Measurements from ENCODE around the gene STN1. TPM values are rescaled to one million over a fixed set of nuclear protein-coding genes. Genes with fewer than 3 reads are reported as not detected.

Gene STN1
- total RNA-seq, 1 experiment from 2014 or later = 14.3 TPM

- Histone ChIP-seq H3K4me3 (ENCODE audit: low read depth, low read length, poor library complexity, severe bottlenecking) (no peak overlapping the region), H3K36me3 (ENCODE audit: insufficient read depth, low read length, poor library complexity, severe bottlenecking) (no peaks in the 10 kb centered on the region), H3K27me3 (replicated peaks; ENCODE audit: insufficient read depth, low read depth, low read length, poor library complexity) (no peaks in the 10 kb centered on the region), H3K27ac (ENCODE audit: low read depth, low read length, poor library complexity, severe bottlenecking) (no peak overlapping the region), H3K4me1 (ENCODE audit: insufficient read depth, low read length, poor library complexity, severe bottlenecking) (no peaks in the 10 kb centered on the region), H3K9me3 (ENCODE audit: low read depth, low read length, poor library complexity, severe bottlenecking) (no peaks in the 10 kb centered on the region)
- ChIA-PET POLR2A (ENCODE audit: low non-redundant PET) (no interaction called here), CTCF (no interaction called here)
- no peak for TF ChIP-seq EZH2 (IDR thresholded peaks at IDR 0.05; ENCODE audit: borderline replicate concordance, low read depth, low read length, poor library complexity, severe bottlenecking)
- no peak for TF ChIP-seq CTCF (conservative IDR thresholded peaks at IDR 0.05; ENCODE audit: low read depth, low read length)
- DNase-seq (ENCODE audit: low spot score) = no peak
- BruUV-seq (replicated peaks) = no TSS peak
- intact Hi-C loops (cut with micrococcal nuclease; ENCODE audit: unreplicated experiment) = no loop called here
These were observed 11.5 kb upstream of the STN1 start for GRCh38 chr10:103929381-103929921.

- TF ChIP-seq EZH2 (IDR thresholded peaks at IDR 0.05; ENCODE audit: borderline replicate concordance, low read depth, low read length, poor library complexity, severe bottlenecking) (no peak), CTCF (conservative IDR thresholded peaks at IDR 0.05; ENCODE audit: low read depth, low read length) (no peak)
- ChIA-PET CTCF (no interaction called here), POLR2A (ENCODE audit: low non-redundant PET) (no interaction called here)
- Histone ChIP-seq H3K4me3 (ENCODE audit: low read depth, low read length, poor library complexity, severe bottlenecking) (no peak overlapping the region), H3K4me1 (ENCODE audit: insufficient read depth, low read length, poor library complexity, severe bottlenecking) (no peaks in the 10 kb centered on the region), H3K9me3 (ENCODE audit: low read depth, low read length, poor library complexity, severe bottlenecking) (no peaks in the 10 kb centered on the region), H3K36me3 (ENCODE audit: insufficient read depth, low read length, poor library complexity, severe bottlenecking) (no peaks in the 10 kb centered on the region), H3K27me3 (replicated peaks; ENCODE audit: insufficient read depth, low read depth, low read length, poor library complexity) (no peaks in the 10 kb centered on the region), H3K27ac (ENCODE audit: low read depth, low read length, poor library complexity, severe bottlenecking) (no peak overlapping the region)
- intact Hi-C loops (cut with micrococcal nuclease; ENCODE audit: unreplicated experiment) = no loop called here
- no peak for DNase-seq (ENCODE audit: low spot score)
- no TSS peak for BruUV-seq (replicated peaks)
These were observed 10.8 kb upstream of the STN1 start for GRCh38 chr10:103928784-103929183.

- no peak overlapping the region for H3K27ac ChIP-seq (ENCODE audit: low read depth, low read length, poor library complexity, severe bottlenecking)
- no peaks in the 10 kb centered on the region for H3K27me3 ChIP-seq (replicated peaks; ENCODE audit: insufficient read depth, low read depth, low read length, poor library complexity)
- H3K4me3 ChIP-seq (ENCODE audit: low read depth, low read length, poor library complexity, severe bottlenecking) = no peak overlapping the region
- H3K9me3 ChIP-seq (ENCODE audit: low read depth, low read length, poor library complexity, severe bottlenecking) = no peaks in the 10 kb centered on the region
- BruUV-seq (replicated peaks) = no TSS peak
- CTCF ChIA-PET = interaction anchor here (0.6 kb wide), 1 partner anchor 69 kb away, joined by 10 read pairs; no protein-coding TSS in a partner anchor
- POLR2A ChIA-PET (ENCODE audit: low non-redundant PET) = no interaction called here
- TF ChIP-seq CTCF (conservative IDR thresholded peaks at IDR 0.05; ENCODE audit: low read depth, low read length) = no peak
- no peak for TF ChIP-seq EZH2 (IDR thresholded peaks at IDR 0.05; ENCODE audit: borderline replicate concordance, low read depth, low read length, poor library complexity, severe bottlenecking)
- intact Hi-C loops (cut with micrococcal nuclease; ENCODE audit: unreplicated experiment) = no loop called here
- no peaks in the 10 kb centered on the region for H3K4me1 ChIP-seq (ENCODE audit: insufficient read depth, low read length, poor library complexity, severe bottlenecking)
- no peaks in the 10 kb centered on the region for H3K36me3 ChIP-seq (ENCODE audit: insufficient read depth, low read length, poor library complexity, severe bottlenecking)
- no peak for DNase-seq (ENCODE audit: low spot score)
These were observed 8.8 kb upstream of the STN1 start for GRCh38 chr10:103926722-103927319.

All from A673 (cell line).